COLO668 (cell line): Measurements from ENCODE around the gene SIM2.

ENCODE experiments used
- DNase-seq: peaks from one replicate; lab custom pipeline; 2025; ENCODE audit not compliant: unreplicated experiment; lab: John Stamatoyannopoulos, UW

SIM2 gene

DNA sequence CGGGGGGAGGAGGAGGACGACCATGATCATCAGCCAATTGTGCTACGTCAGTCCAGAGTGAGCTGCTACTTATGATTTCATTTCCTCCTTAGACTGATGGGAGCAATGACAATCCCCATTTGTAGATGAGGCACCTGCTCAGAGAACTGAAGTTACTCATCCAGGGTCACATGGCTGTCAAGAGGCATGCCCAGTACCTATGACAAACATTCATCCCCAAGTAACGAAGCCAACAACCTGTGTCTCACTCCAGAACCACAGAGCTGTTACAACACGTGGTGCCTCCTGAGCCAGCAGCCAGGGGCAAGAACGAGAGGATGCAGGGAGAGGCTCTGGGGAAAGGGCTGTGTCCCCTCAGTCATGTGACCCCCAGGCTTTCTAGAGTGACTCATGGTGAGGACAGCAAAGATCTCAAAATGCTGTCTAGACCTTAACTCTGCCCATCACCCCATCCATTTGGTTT, 93.6 kb downstream of the SIM2 start:
- DNase-seq = peak; percentile 17

- no peak for DNase-seq
Observed at GRCh38 chr21:36796070-36796469, 97.2 kb downstream of the SIM2 start.

DNA sequence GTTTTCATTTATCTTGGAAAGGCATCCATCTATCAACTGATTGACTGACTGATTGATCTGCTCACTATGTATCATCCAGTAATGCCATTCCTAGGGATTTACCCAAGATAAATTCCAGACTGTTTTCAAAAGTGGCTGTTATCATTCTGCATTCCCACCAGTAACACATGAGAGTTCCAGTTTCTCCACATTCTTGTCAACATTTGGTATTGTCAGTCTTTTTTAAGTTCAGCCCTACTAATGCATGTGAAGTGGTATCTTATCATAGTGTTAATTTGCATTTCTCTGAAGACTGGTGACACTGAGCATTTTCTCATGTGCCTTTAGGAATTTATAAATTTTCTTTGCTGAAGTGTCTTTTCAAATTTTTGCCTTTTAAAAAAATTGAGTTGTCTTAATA, 99.6 kb downstream of the SIM2 start:
- no peak for DNase-seq
